Gastrocnemius medialis (tissue), 4 donors: Measurements from ENCODE around the gene PWP2. TPM values are rescaled to one million over a fixed set of nuclear protein-coding genes. Genes with fewer than 3 reads are reported as not detected.

Source experiments
- ATAC-seq, 2 donors: fragments of 150-250 bp; one replicate each; pipeline ENCODE4 v1.9.1; 2016
- DNase-seq, 2 donors: peaks; one replicate each; pipeline ENCODE4 v3.0.0-alpha.2; 2019
- H3K27ac ChIP-seq, 4 donors: fragments of 200-600 bp; sonication (generic); 1 replicate in 1 of 4; 2 replicates in 3 of 4; pipeline ENCODE4 v1.5.1; 2016 to 2018; ENCODE audit warnings: mild to moderate bottlenecking in 2 of 4, moderate library complexity in 1 of 4
- H3K27me3 ChIP-seq, 3 donors: fragments of 200-600 bp; sonication (generic) in 2 of 3; 1 replicate in 1 of 3; 2 replicates in 2 of 3; pipeline versions ENCODE4 v1.5.1 to v1.6.0; 2016 to 2019; ENCODE audit warnings: mild to moderate bottlenecking in 1 of 3, moderate library complexity in 1 of 3
- H3K36me3 ChIP-seq, 2 donors: fragments of 200-600 bp; sonication (generic) in 1 of 2; one replicate each; pipeline ENCODE4 v1.5.1; 2017 to 2018
- H3K4me1 ChIP-seq, 2 donors: fragments of 200-600 bp; sonication (generic) in 1 of 2; one replicate each; pipeline ENCODE4 v1.5.1; 2016 to 2017; ENCODE audit warnings: mild to moderate bottlenecking in 2 of 2
- H3K4me3 ChIP-seq, 4 donors: fragments of 200-600 bp; sonication (generic) in 3 of 4; 1 replicate in 1 of 4; 2 replicates in 3 of 4; pipeline ENCODE4 v1.5.1; 2016 to 2019; ENCODE audit warnings: mild to moderate bottlenecking in 2 of 4
- H3K9me3 ChIP-seq, 3 donors: fragments of 200-600 bp; sonication (generic) in 2 of 3; 1 replicate in 1 of 3; 2 replicates in 2 of 3; pipeline ENCODE4 v1.5.1; 2016 to 2019
- CTCF ChIP-seq, 5 experiments: fragments of 450-650 bp in 3 of 5; fragments of 200-600 bp in 2 of 5; sonication (generic) in 2 of 5; IDR thresholded peaks in 4 of 5; conservative IDR thresholded peaks in 1 of 5; 1 replicate in 4 of 5; 2 replicates in 1 of 5; pipeline ENCODE4 v1.5.1; 2016 to 2019; ENCODE audit warnings: antibody characterized with exemption in 5 of 5, mild to moderate bottlenecking in 3 of 5, moderate library complexity in 3 of 5
- POLR2A ChIP-seq, 2 donors: fragments of 450-650 bp; IDR thresholded peaks; one replicate each; pipeline ENCODE4 v1.6.1; 2017; ENCODE audit warnings: antibody characterized with exemption in 2 of 2, mild to moderate bottlenecking in 2 of 2, moderate library complexity in 2 of 2
- in situ Hi-C, 4 donors: fragments of 200-750 bp; cut with MboI; loops; one replicate each; pipeline versions ENCODE4 v1.15.0 to v1.8.0; 2017; ENCODE audit warnings: low sequenced_read_pairs in 4 of 4
- intact Hi-C: fragments of 100-400 bp; cut with DNase I; formaldehyde crosslinking; loops from one replicate; pipeline ENCODE4 v1.15.1; 2023; ENCODE audit warnings: low total_unique reads
- total RNA-seq, 4 donors: library from RNA; depleted of rRNA; stranded (reverse); fragments of >200 nt; gene quantifications; one replicate each; pipeline versions ENCODE4 v1.1.0 to v1.2.3, GENCODE V29; 2016

Gene PWP2
- total RNA-seq, 4 donors from 2014 or later: 3.9 to 19.2 (median 7.9) TPM

GRCh38 chr21:44072111-44072510, 35.1 kb upstream of the PWP2 start:
- ATAC-seq (no peak), DNase-seq (no peak)
- Histone ChIP-seq H3K4me3 (no peak overlapping the region), H3K36me3 (peaks cover 6 to 30% of the 10 kb centered on the region in 2 donors), H3K27ac (no peak overlapping the region), H3K27me3 (no peaks in the 10 kb centered on the region), H3K9me3 (no peaks in the 10 kb centered on the region), H3K4me1 (no peaks in the 10 kb centered on the region)
- intact Hi-C loops: no loop called here
- in situ Hi-C loops: no loop called here
- no peak for TF ChIP-seq POLR2A (IDR thresholded peaks at IDR 0.05)
- no peak for TF ChIP-seq CTCF (IDR thresholded peaks at IDR 0.05 in 4 of 5, conservative IDR thresholded peaks at IDR 0.05 in 1 of 5)

- TF ChIP-seq CTCF (IDR thresholded peaks at IDR 0.05 in 4 of 5, conservative IDR thresholded peaks at IDR 0.05 in 1 of 5): no peak
- TF ChIP-seq POLR2A (IDR thresholded peaks at IDR 0.05): no peak
- Histone ChIP-seq H3K4me1 (no peaks in the 10 kb centered on the region), H3K27ac (no peak overlapping the region), H3K36me3 (peaks cover 6 to 35% of the 10 kb centered on the region in 2 donors), H3K27me3 (no peaks in the 10 kb centered on the region), H3K4me3 (no peak overlapping the region), H3K9me3 (no peaks in the 10 kb centered on the region)
- ATAC-seq (no peak), DNase-seq (no peak)
- intact Hi-C loops: no loop called here
- in situ Hi-C loops: no loop called here
Measured at GRCh38 chr21:44074315-44074958, 32.8 kb upstream of the PWP2 start.

DNA sequence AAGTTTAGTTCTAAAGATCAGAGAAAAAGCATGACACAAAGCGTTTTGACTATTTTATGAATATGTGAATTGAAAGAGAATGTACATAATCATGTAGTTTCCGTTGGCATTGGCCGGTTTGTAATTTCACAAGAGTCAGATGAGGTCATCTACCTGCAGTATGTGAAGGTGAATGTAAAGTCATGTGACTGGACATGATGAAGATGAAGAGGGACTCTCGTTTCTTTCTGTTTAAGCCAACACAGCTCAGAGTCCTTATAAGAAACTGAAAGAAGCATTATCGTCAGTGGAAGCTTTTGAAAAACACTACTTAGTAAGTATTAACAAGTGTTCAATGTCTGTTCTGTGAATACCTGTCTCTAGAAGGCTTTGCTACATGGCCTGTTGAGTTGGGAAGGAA, 30.9 kb upstream of the PWP2 start:
- intact Hi-C loops: no loop called here
- ATAC-seq (no peak), DNase-seq (no peak)
- Histone ChIP-seq H3K4me1 (no peaks in the 10 kb centered on the region), H3K4me3 (no peak overlapping the region), H3K9me3 (no peaks in the 10 kb centered on the region), H3K27me3 (no peaks in the 10 kb centered on the region), H3K36me3 (peaks cover 6 to 53% of the 10 kb centered on the region in 2 donors), H3K27ac (no peak overlapping the region)
- TF ChIP-seq POLR2A (IDR thresholded peaks at IDR 0.05) (no peak), CTCF (IDR thresholded peaks at IDR 0.05 in 4 of 5, conservative IDR thresholded peaks at IDR 0.05 in 1 of 5) (no peak)
- in situ Hi-C loops: no loop called here

GRCh38 chr21:44078411-44078981, 28.7 kb upstream of the PWP2 start:
- Histone ChIP-seq H3K36me3 (peaks cover 6 to 75% of the 10 kb centered on the region in 2 donors), H3K9me3 (no peaks in the 10 kb centered on the region), H3K27me3 (no peaks in the 10 kb centered on the region), H3K4me1 (no peaks in the 10 kb centered on the region), H3K4me3 (no peak overlapping the region), H3K27ac (no peak overlapping the region)
- in situ Hi-C loops (no loop called here), intact Hi-C loops (no loop called here)
- no peak for TF ChIP-seq POLR2A (IDR thresholded peaks at IDR 0.05)
- TF ChIP-seq CTCF (IDR thresholded peaks at IDR 0.05 in 4 of 5, conservative IDR thresholded peaks at IDR 0.05 in 1 of 5): no peak
- ATAC-seq (no peak), DNase-seq (no peak)
